Naive thymus-derived CD4-positive, alpha-beta T cell (primary cell): ENCODE measurements around the gene HRAS. TPM values are rescaled to one million over a fixed set of nuclear protein-coding genes. Genes with fewer than 3 reads are reported as not detected.

Source experiments
- ATAC-seq: fragments of 150-1000 bp; cut with Tn5 transposase; 2 replicates; pipeline ENCODE4 v1.10.0; 2021; ENCODE audit warnings: mild to moderate bottlenecking, moderate library complexity
- CTCF ChIA-PET: fragments of 350-600 bp; sonication (Branson Sonifier 250); formaldehyde crosslinking; loops from one replicate; lab custom pipeline; 2021; ENCODE audit warnings: antibody characterized with exemption; lab: Charles Lee
- POLR2A ChIA-PET: fragments of 350-600 bp; sonication (Branson Sonifier 250); formaldehyde crosslinking; loops from one replicate; lab custom pipeline; 2021; ENCODE audit warnings: antibody characterized with exemption, inconsistent platforms; lab: Charles Lee
- DNase-seq, 9 donors: peaks; one replicate each; pipeline versions ENCODE4 v3.0.0 to v3.0.0-alpha.2; 2020 to 2022; ENCODE audit warnings: mixed read lengths in 1 of 9
- H3K27ac ChIP-seq: one replicate; pipeline ENCODE4 v1.7.0; 2013; ENCODE audit warnings: mild to moderate bottlenecking, low read depth, low read length, moderate library complexity
- H3K27me3 ChIP-seq, 2 donors: one replicate each; pipeline ENCODE4 v1.7.0; 2013; ENCODE audit warnings: low read length in 2 of 2, mild to moderate bottlenecking in 2 of 2, moderate library complexity in 2 of 2; ENCODE audit not compliant: control insufficient read depth in 2 of 2, insufficient read depth in 2 of 2
- H3K36me3 ChIP-seq, 3 experiments: 1 replicate in 2 of 3; 2 replicates in 1 of 3; pipeline ENCODE4 v1.7.0; 2013; ENCODE audit warnings: low read length in 3 of 3, mild to moderate bottlenecking in 3 of 3, moderate library complexity in 1 of 3; ENCODE audit not compliant: insufficient read depth in 3 of 3, control insufficient read depth in 2 of 3
- H3K4me1 ChIP-seq, 2 donors: one replicate each; pipeline ENCODE4 v1.7.0; 2013; ENCODE audit warnings: low read length in 2 of 2, mild to moderate bottlenecking in 2 of 2, moderate library complexity in 1 of 2; ENCODE audit not compliant: control insufficient read depth in 2 of 2, insufficient read depth in 2 of 2
- H3K4me3 ChIP-seq: 2 replicates; pipeline ENCODE4 v1.7.0; 2013; ENCODE audit warnings: mild to moderate bottlenecking, low read length
- H3K9me3 ChIP-seq, 3 experiments: 1 replicate in 2 of 3; 2 replicates in 1 of 3; pipeline ENCODE4 v1.7.0; 2013; ENCODE audit warnings: low read length in 3 of 3; ENCODE audit not compliant: control insufficient read depth in 2 of 3
- H3K27ac Mint-ChIP-seq, 9 donors: one replicate each; pipeline ENCODE4 v1.8.0; 2020 to 2022; ENCODE audit warnings: mixed read lengths in 9 of 9, mild to moderate bottlenecking in 8 of 9, moderate library complexity in 5 of 9, inconsistent platforms in 2 of 9
- H3K27me3 Mint-ChIP-seq, 5 donors: one replicate each; pipeline ENCODE4 v1.8.0; 2021 to 2022; ENCODE audit warnings: mixed read lengths in 5 of 5, mild to moderate bottlenecking in 1 of 5
- H3K36me3 Mint-ChIP-seq, 5 donors: one replicate each; pipeline ENCODE4 v1.8.0; 2020 to 2022; ENCODE audit warnings: mixed read lengths in 5 of 5, mild to moderate bottlenecking in 3 of 5, inconsistent platforms in 1 of 5
- H3K4me1 Mint-ChIP-seq, 7 donors: one replicate each; pipeline ENCODE4 v1.8.0; 2020 to 2022; ENCODE audit warnings: mixed read lengths in 7 of 7, mild to moderate bottlenecking in 3 of 7, inconsistent platforms in 1 of 7
- H3K4me3 Mint-ChIP-seq, 10 donors: one replicate each; pipeline ENCODE4 v1.8.0; 2020 to 2022; ENCODE audit warnings: mild to moderate bottlenecking in 10 of 10, mixed read lengths in 10 of 10, moderate library complexity in 6 of 10, inconsistent platforms in 2 of 10
- H3K9me3 Mint-ChIP-seq, 11 donors: one replicate each; pipeline ENCODE4 v1.8.0; 2020 to 2022; ENCODE audit warnings: mixed read lengths in 11 of 11, mild to moderate bottlenecking in 4 of 11, inconsistent platforms in 1 of 11, moderate library complexity in 1 of 11
- intact Hi-C, 2 donors: fragments of 100-400 bp; cut with micrococcal nuclease; formaldehyde crosslinking; loops; one replicate each; pipeline ENCODE4 v1.15.1; 2023
- polyA plus RNA-seq, 2 donors: library from polyadenylated mRNA; unstranded; fragments of 300-500 nt; fragmentation: Illumina TruSeq; gene quantifications; one replicate each; pipeline ENCODE4 v1.2.3, GENCODE V29; 2021
- total RNA-seq, 6 experiments: library from RNA in 5 of 6; stranded (reverse) in 5 of 6; gene quantifications; 1 replicate in 5 of 6; 2 replicates in 1 of 6; pipeline ENCODE4 v1.2.3 and lab custom pipeline; 2021 to 2026

The HRAS gene
- total and polyA plus RNA-seq, 7 experiments from 2014 or later = 12.6 to 52.0 (median 29.0) TPM

DNA sequence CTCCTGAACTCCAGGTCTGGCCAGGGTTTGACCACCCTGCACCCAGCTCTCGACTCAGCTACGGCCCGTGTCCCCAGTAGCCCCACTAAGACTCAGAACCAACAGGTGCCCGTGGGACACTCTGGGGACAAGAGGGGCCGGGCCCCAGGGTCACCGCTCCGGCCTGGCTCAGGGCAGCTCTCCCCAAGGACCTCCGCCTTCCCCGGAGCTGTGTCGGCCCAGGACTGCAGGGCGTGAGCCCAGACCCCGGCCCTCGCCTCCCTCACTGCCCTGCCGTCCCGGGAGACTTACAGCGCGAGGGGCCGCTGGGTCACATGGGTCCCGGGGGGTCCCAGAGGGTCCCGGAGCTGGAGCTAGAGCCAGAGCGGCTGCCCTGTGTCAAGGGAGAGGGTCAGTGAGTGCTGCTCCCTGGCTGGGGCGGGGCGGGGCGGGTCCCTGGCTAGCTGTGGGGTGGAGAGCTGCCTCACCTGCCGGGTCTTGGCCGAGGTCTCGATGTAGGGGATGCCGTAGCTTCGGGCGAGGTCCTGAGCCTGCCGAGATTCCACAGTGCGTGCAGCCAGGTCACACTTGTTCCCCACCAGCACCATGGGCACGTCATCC, 2.3 kb downstream of the HRAS start:
- Mint-ChIP-seq H3K27me3 (no peaks in the 10 kb centered on the region), H3K4me1 (peaks cover 5 to 15% (median 10%) of the 10 kb centered on the region in 7 donors), H3K36me3 (peaks cover 0 to 6% (median 0%) of the 10 kb centered on the region in 5 donors), H3K27ac (no peak overlapping the region), H3K9me3 (no peaks in the 10 kb centered on the region), H3K4me3 (peak overlapping the region in 2 of 10 donors; percentile 53 to 56)
- ChIA-PET POLR2A (interaction anchor here (0.6 to 1.3 kb wide), 3 partner anchors 11 to 227 kb away, joined by 3 to 4 read pairs (median 3); no protein-coding TSS in a partner anchor), CTCF (interaction anchor here (1.6 kb wide), 1 partner anchor 14 kb away, joined by 5 read pairs; no protein-coding TSS in a partner anchor)
- DNase-seq (no peak), ATAC-seq (no peak)
- Histone ChIP-seq H3K27ac (no peak overlapping the region), H3K4me1 (peaks cover 19 to 20% of the 10 kb centered on the region in 2 donors), H3K4me3 (no peak overlapping the region), H3K27me3 (no peaks in the 10 kb centered on the region), H3K9me3 (no peaks in the 10 kb centered on the region), H3K36me3 (peaks cover 0 to 30% (median 0%) of the 10 kb centered on the region in 3 experiments)
- intact Hi-C loops = no loop called here

DNA sequence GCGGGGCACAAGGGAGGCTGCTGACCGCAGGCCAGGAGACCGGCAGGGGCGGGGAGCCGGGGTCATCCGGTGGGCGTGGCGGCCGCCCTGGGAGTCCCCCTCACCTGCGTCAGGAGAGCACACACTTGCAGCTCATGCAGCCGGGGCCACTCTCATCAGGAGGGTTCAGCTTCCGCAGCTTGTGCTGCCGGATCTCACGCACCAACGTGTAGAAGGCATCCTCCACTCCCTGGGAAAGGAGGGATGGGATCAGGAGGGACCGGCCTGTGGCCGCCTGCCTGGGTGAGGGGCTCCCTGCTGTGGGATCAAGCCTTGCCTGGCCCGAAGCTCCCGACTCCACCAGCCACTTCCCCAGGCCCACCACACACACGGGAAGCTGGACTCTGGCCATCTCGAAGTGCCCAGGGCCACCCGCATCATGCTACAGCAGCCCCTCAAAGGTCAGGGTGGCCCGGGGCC, 2.8 kb downstream of the HRAS start:
- H3K4me3 ChIP-seq = no peak overlapping the region
- peaks cover 0 to 30% (median 0%) of the 10 kb centered on the region in 3 experiments for H3K36me3 ChIP-seq
- intact Hi-C loops = no loop called here
- no peak overlapping the region for H3K27ac ChIP-seq
- H3K27me3 Mint-ChIP-seq = no peaks in the 10 kb centered on the region
- peaks cover 14% of the 10 kb centered on the region in 2 donors for H3K4me1 ChIP-seq
- no peaks in the 10 kb centered on the region for H3K27me3 ChIP-seq
- peaks cover 0 to 6% (median 0%) of the 10 kb centered on the region in 5 donors for H3K36me3 Mint-ChIP-seq
- DNase-seq (no peak), ATAC-seq (no peak)
- H3K4me1 Mint-ChIP-seq = peaks cover 4 to 10% (median 8%) of the 10 kb centered on the region in 7 donors
- no peaks in the 10 kb centered on the region for H3K9me3 ChIP-seq
- no peaks in the 10 kb centered on the region for H3K9me3 Mint-ChIP-seq
- no peak overlapping the region for H3K27ac Mint-ChIP-seq
- H3K4me3 Mint-ChIP-seq = peak overlapping the region in 1 of 10 donors; percentile 38
- ChIA-PET CTCF (interaction anchor here (1.6 kb wide), 1 partner anchor 14 kb away, joined by 5 read pairs; no protein-coding TSS in a partner anchor), POLR2A (interaction anchor here (0.6 to 1.3 kb wide), 3 partner anchors 11 to 226 kb away, joined by 3 to 4 read pairs (median 3); no protein-coding TSS in a partner anchor)

DNA sequence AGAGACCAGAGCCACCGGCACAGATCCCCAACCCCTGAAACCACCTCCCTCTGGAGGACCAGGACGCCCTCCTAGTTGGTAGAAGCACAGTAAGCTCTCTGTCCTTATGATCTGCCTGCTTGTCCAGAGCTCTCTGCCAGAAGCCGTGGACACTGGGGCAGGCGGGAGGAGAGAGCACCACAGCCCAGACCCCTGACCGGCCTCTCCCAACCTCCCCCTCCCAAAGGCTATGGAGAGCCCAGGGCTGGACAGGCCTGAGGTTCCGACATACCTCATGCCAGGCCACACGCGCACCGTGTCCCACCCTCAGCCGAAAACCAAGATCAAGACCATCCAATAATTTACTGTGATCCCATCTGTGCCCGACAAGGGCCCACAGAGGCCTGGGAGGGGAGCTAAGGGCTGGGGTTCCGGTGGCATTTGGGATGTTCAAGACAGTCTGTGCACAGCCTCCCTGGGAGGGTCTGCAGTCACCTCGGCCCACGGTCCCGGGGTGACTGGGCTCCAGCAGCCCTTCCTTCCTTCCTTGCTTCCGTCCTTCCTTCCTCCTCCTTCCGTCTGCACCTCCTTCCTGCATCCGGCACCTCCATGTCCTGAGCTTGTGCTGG, 3.4 kb downstream of the HRAS start:
- no peak for ATAC-seq

DNA sequence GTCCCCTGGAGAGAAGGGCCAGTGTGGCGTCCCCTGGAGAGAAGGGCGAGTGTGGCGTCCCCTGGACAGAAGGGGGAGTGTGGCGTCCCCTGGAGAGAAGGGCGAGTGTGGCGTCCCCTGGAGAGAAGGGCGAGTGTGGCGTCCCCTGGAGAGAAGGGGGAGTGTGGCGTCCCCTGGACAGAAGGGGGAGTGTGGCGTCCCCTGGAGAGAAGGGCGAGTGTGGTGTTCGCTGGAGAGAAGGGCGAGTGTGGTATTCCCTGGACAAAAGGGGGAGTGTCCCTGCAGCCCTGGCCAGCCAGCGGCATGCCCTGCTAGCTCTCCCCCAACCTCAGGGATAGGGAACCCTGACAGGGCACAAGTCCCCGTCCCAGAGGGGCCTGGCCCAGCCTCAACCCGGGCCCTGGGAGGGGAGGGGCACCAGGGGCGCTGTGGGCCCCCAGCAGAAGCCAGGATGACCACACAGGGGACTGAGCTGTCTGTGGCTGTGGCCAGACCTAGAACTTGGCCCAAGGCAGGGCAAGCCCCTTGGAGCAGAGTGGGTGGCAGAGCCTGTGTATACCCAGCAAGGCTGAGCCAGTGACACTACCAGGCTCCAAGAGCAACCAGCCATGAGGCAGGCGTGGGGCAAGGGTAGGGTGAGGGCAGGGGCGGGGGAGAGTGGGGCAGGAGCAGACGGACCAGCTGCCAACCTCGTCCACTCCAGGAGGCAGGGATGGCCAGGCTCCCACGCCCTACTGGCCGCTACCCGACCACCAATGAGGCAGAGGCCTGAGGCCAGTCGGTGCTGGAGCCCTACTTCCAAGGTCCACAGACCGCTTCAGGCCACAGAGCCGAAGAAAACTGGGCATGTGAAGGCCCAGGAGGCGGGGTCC, 4.2 kb downstream of the HRAS start:
- Histone ChIP-seq H3K4me3 (no peak overlapping the region), H3K27me3 (no peaks in the 10 kb centered on the region), H3K27ac (no peak overlapping the region), H3K4me1 (peaks cover 5 to 6% of the 10 kb centered on the region in 2 donors), H3K36me3 (peaks cover 0 to 30% (median 0%) of the 10 kb centered on the region in 3 experiments), H3K9me3 (no peaks in the 10 kb centered on the region)
- H3K27me3 Mint-ChIP-seq = no peaks in the 10 kb centered on the region
- H3K27ac Mint-ChIP-seq = no peak overlapping the region
- CTCF ChIA-PET = interaction anchor here (1.6 kb wide), 1 partner anchor 12 kb away, joined by 5 read pairs; no protein-coding TSS in a partner anchor
- no peak overlapping the region for H3K4me3 Mint-ChIP-seq
- H3K9me3 Mint-ChIP-seq = no peaks in the 10 kb centered on the region
- peaks cover 0 to 5% (median 2%) of the 10 kb centered on the region in 7 donors for H3K4me1 Mint-ChIP-seq
- ATAC-seq (no peak), DNase-seq (no peak)
- intact Hi-C loops = no loop called here
- peaks cover 0 to 6% (median 0%) of the 10 kb centered on the region in 5 donors for H3K36me3 Mint-ChIP-seq
- POLR2A ChIA-PET = no interaction called here

More for the DNA sequence above, 3.4 kb downstream of the HRAS start:
- intact Hi-C loops = no loop called here
- Mint-ChIP-seq H3K4me1 (peaks cover 0 to 8% (median 5%) of the 10 kb centered on the region in 7 donors), H3K36me3 (peaks cover 0 to 6% (median 0%) of the 10 kb centered on the region in 5 donors), H3K4me3 (peak overlapping the region in 1 of 10 donors; percentile 38), H3K9me3 (no peaks in the 10 kb centered on the region), H3K27ac (no peak overlapping the region), H3K27me3 (no peaks in the 10 kb centered on the region)
- ChIA-PET CTCF (interaction anchor here (1.6 kb wide), 1 partner anchor 13 kb away, joined by 5 read pairs; no protein-coding TSS in a partner anchor), POLR2A (interaction anchor here (0.7 to 1.3 kb wide), 2 partner anchors 26 to 226 kb away, joined by 3 to 4 read pairs; no protein-coding TSS in a partner anchor)
- Histone ChIP-seq H3K4me3 (no peak overlapping the region), H3K9me3 (no peaks in the 10 kb centered on the region), H3K36me3 (peaks cover 0 to 30% (median 0%) of the 10 kb centered on the region in 3 experiments), H3K27me3 (no peaks in the 10 kb centered on the region), H3K27ac (no peak overlapping the region), H3K4me1 (peaks cover 11 to 12% of the 10 kb centered on the region in 2 donors)
- no peak for DNase-seq

DNA sequence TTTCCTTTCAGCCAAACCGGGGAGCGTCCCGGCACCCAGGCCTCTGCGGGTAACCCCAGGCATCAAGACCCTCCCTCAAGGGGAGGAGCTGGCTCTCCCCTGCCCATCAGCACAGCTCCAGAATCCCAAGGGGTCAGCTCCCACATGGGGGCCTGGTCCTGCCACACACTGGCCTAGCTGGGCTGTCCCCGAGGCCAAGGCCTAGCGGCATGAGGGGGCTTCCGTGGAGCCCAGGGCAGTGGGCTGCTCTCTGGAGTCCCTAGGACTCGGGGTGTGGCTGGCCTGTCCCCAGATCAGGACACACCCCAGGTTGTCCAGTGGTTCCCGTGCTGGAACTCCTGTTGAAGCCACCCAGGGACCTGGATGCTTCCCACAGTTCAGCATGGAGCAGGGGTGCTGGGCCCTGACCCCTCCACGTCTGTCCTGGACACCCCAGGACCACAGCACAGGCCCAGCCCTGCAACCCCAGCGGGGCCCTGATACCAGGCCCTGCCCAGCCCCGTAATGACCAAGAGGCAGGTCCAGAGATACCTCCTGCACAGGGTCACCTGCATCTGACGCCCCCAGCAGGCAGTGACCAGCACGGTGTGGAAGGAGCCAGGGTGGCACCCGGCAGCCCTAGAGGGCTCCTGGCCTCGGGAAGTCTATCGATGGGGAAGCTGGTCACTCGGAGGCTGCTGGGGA, 5.5 kb downstream of the HRAS start:
- H3K27me3 Mint-ChIP-seq = no peaks in the 10 kb centered on the region
- Histone ChIP-seq H3K27me3 (no peaks in the 10 kb centered on the region), H3K4me3 (no peak overlapping the region), H3K36me3 (peaks cover 0 to 30% (median 0%) of the 10 kb centered on the region in 3 experiments), H3K9me3 (no peaks in the 10 kb centered on the region), H3K27ac (no peak overlapping the region), H3K4me1 (peaks cover 5 to 6% of the 10 kb centered on the region in 2 donors)
- ChIA-PET CTCF (no interaction called here), POLR2A (no interaction called here)
- peaks cover 0 to 6% (median 0%) of the 10 kb centered on the region in 5 donors for H3K36me3 Mint-ChIP-seq
- intact Hi-C loops = no loop called here
- H3K4me3 Mint-ChIP-seq = no peak overlapping the region
- H3K9me3 Mint-ChIP-seq = no peaks in the 10 kb centered on the region
- peaks cover 0 to 3% (median 0%) of the 10 kb centered on the region in 7 donors for H3K4me1 Mint-ChIP-seq
- H3K27ac Mint-ChIP-seq = no peak overlapping the region
- DNase-seq (no peak), ATAC-seq (no peak)
